Measurements from ENCODE around the gene HMGXB4.

DNA sequence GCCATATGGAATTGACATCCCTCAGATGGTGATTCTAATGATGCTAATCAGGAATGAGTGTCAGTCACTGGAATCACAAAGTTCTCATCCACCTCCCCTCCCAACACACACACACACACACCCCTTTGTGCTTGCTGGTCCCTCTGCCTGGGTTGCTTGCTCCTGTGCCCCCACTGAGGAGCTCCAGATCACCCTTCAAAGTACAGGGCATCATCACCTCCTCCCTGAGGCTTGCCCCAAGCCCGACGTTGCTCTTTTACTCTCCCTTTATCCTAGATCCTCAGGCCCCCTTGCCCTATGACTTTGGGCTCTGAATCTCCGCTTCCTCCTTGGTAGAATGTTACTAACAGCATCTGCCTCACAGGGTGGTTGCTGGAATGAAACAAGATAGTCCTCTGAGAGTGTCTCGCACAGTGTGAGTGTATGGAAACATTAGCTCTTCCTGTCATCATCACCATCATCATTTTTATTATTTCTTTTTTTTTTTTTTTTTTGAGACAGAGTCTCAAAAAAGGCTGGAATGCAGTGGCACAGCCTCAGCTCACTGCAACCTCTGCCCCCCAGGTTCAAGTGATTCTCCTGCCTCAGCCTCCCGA is 45.8 kb downstream of the HMGXB4 start:
- TF ChIP-seq, protein P1, sequence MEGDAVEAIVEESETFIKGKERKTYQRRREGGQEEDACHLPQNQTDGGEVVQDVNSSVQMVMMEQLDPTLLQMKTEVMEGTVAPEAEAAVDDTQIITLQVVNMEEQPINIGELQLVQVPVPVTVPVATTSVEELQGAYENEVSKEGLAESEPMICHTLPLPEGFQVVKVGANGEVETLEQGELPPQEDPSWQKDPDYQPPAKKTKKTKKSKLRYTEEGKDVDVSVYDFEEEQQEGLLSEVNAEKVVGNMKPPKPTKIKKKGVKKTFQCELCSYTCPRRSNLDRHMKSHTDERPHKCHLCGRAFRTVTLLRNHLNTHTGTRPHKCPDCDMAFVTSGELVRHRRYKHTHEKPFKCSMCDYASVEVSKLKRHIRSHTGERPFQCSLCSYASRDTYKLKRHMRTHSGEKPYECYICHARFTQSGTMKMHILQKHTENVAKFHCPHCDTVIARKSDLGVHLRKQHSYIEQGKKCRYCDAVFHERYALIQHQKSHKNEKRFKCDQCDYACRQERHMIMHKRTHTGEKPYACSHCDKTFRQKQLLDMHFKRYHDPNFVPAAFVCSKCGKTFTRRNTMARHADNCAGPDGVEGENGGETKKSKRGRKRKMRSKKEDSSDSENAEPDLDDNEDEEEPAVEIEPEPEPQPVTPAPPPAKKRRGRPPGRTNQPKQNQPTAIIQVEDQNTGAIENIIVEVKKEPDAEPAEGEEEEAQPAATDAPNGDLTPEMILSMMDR (IDR thresholded peaks at IDR 0.05): no peak
- no peak for TF ChIP-seq POLR2AphosphoS5 (IDR thresholded peaks at IDR 0.05)
